ENCODE results near the gene EIF3B.
"Not testable (repeated sequence)": the region's sequence is repeated elsewhere in the genome, so short reads cannot be mapped to it uniquely, and the experiment has no call there.

EIF3B gene

DNA sequence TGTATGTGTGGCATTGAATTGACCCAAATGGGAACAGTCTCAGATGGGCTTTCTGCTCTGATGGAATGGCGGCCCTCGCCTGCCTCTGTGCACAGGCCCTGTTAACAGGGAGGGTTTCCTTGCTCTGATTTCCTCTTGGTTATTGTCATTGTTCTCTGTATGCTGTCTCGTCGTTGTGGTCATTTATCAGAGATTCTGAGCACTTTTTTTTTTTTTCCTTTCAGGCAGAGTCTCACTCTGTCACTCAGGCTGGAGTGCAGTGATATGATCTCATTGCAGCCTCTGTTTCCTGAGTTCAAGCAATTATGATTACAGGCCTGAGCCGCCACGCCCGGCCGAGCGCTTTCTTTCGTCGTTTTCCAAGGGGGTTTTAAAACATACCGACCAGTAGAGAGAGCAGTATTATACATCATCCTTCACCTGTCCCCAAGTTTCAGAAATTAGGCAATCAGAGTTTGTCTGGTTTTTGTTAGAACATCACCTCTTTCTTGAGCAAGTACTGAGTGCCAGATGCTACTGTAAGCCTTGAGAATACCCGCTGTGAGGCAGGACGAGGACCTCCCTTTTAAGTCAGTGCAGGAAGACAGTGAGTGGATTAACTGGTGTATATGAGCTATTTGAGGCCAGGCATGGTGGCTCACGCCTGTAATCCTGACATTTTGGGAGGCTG lies 55.3 kb downstream of the EIF3B start:
- no peak for DNase-seq (ENCODE audit: low spot score)
- TF ChIP-seq, protein P1, sequence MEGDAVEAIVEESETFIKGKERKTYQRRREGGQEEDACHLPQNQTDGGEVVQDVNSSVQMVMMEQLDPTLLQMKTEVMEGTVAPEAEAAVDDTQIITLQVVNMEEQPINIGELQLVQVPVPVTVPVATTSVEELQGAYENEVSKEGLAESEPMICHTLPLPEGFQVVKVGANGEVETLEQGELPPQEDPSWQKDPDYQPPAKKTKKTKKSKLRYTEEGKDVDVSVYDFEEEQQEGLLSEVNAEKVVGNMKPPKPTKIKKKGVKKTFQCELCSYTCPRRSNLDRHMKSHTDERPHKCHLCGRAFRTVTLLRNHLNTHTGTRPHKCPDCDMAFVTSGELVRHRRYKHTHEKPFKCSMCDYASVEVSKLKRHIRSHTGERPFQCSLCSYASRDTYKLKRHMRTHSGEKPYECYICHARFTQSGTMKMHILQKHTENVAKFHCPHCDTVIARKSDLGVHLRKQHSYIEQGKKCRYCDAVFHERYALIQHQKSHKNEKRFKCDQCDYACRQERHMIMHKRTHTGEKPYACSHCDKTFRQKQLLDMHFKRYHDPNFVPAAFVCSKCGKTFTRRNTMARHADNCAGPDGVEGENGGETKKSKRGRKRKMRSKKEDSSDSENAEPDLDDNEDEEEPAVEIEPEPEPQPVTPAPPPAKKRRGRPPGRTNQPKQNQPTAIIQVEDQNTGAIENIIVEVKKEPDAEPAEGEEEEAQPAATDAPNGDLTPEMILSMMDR (IDR thresholded peaks at IDR 0.05; ENCODE audit: extremely low read depth, missing control alignments) = no peak

DNA sequence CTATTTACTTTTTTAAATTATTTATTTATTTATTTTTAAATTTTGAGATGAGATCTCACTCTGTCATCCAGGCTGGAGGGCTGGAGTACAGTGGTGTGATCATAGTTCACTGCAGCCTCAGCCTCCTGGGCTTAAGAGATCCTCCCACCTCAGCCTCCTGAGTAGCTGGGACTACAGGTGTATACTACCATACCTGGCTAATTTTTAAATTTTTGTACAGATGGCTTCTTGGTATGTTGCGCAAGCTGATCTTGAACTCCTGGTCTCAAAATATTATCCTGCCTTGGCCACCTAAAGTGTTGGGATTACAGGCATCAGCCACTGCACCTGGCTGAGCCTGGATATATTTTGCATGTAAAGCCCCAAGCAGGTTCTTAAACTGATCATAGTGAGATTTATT lies 56.4 kb downstream of the EIF3B start:
- DNase-seq (ENCODE audit: low spot score) = no peak
- TF ChIP-seq, protein P1 (IDR thresholded peaks at IDR 0.05; ENCODE audit: extremely low read depth, missing control alignments) = no peak

DNA sequence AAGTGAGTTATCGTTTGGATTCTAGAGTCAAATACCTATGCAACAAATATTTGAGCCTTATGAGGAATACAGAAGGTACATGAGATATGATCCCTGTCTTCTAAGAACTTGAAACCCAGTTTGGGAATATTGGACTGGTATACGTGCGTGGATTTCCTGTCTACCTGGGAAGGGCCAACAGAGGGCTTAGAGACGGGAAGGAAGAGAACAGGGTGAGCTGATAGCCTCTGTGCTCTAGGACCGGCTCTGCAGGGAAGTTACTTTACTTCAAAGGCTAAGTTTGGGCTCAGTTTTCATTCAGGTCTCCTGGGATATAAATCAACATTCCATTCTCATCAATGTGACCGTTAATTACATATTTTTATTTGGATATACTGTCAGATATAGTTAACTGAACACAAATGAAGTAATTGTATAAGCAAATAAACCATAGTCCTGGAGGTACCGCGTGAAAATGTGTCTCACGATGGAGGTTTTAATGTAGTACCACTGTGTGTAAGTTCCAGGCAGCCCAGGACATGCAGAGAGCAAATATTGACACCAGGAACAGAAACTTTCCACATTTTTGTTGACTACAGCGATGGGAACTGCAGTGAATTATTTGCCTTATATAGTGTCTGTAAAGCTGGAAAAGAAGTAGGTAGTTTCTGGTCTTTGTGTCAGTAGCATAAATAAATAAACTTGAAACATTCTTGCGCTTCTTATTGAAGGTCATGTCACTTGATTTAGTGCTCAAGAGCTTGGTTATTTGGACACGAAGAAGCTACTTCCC lies 57.4 kb downstream of the EIF3B start:
- DNase-seq (ENCODE audit: low spot score) = no peak

DNA sequence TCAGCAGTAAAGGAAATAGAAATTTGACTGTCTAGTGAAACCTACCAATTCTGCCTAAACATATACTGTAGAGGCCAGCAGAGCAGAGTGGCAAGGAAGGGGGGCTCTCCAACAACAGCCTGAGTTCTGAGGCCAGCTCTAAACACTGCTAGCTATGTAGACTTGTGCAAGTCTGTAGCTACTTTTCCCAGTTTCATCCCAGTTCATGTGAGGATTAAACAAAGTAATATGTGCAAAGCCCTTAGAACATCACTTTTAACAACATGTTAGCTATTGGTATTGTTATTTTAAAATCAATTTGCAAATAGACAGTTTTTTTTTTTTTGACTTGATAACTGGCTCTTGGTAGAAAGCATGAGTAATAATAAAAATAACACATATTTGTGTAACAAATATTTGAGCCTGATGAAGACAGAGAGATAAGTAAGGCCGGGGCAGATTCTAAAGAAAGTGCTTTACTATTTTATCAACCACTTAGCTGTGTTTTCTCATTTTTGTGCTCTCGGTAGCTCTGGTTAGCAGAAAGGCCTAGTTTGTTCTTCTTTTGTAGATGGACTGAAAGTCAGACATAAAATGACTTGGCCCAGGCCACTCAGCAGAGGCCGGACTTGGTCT lies 58.1 kb downstream of the EIF3B start:
- DNase-seq (ENCODE audit: low spot score) = no peak
- TF ChIP-seq, protein P1 (IDR thresholded peaks at IDR 0.05; ENCODE audit: extremely low read depth, missing control alignments) = no peak

More for the DNA sequence above, 57.4 kb downstream of the EIF3B start:
- TF ChIP-seq, protein P1 (IDR thresholded peaks at IDR 0.05; ENCODE audit: extremely low read depth, missing control alignments) = no peak

DNA sequence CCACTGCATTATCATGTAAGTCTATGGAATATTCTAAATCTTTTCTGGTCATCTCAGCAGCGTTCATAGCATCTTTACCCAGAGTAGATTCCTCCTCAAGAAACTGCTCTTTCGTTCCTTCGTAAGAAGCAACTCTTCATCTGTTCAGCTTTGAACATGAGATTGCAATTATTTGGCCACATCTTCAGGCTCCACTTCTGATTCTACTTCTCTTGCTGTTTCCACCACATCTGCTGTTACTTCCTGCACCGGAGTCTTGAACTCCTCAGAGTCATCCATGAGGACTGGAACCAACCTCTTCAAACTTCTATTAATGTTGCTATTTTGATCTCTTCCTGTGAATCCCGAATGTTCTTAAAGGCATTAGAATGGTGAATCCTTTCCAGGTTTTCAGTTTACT lies 61.4 kb downstream of the EIF3B start:
- TF ChIP-seq, protein P1 (IDR thresholded peaks at IDR 0.05; ENCODE audit: extremely low read depth, missing control alignments) = no peak
- no peak for DNase-seq (ENCODE audit: low spot score)

DNA sequence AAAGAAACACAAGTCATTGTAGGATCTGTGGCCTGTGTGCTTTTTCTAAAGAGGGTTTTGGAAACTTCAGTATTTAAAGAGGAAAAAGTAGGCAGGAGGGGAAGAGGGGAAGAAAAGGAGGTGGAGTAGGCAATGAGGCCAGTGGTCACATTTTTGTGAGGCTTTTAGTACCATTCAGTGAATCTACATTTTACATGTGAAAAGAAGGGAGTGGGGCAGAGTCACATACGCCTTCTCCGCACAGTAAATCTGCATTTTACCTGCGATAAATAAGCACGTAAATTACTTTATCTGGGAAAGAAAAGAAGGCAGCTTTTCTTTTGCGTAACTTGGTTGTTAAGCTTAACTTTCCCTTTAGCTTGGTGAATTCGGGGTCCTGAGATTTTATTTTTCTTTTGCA lies 62.0 kb downstream of the EIF3B start:
- no peak for DNase-seq (ENCODE audit: low spot score)
- TF ChIP-seq, protein P1 (IDR thresholded peaks at IDR 0.05; ENCODE audit: extremely low read depth, missing control alignments) = no peak

DNA sequence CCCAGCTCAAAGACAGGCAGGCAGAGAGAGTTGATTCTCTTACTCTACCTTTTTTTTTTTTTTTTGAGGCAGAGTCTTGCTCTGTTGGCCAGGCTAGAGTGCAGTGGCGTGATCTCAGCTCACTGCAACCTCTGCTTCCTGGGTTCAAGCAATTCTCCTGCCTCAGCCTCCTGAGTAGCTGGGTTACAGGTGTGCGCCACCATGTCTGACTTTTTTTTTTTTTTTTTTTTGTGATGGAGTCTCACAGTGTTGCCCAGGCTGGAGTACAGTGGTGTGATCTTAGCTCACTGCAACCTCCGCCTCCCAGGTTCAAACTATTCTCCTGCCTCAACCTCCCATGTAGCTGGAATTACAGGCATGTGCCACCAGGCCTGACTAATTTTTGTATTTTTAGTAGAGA lies 62.6 kb downstream of the EIF3B start:
- not testable (repeated sequence) for DNase-seq (ENCODE audit: low spot score)

All from GM20000 (cell line).